Measurements from ENCODE around the gene DBH.
"Not testable (repeated sequence)": the region's sequence is repeated elsewhere in the genome, so short reads cannot be mapped to it uniquely, and the experiment has no call there.

DBH gene

GRCh38 chr9:133673258-133673655 is 37.1 kb downstream of the DBH start:
- in situ Hi-C loops (cut with HindIII; ENCODE audit: low sequenced_read_pairs) = no loop called here
- H3K4me3 ChIP-seq (ENCODE audit: low read depth, low read length) = no peak overlapping the region
- DNase-seq (ENCODE audit: low read depth, low spot score) = no peak
- no peak for TF ChIP-seq CTCF (IDR thresholded peaks at IDR 0.05; ENCODE audit: low read depth, low read length)

GRCh38 chr9:133674091-133674490 is 37.9 kb downstream of the DBH start:
- in situ Hi-C loops (cut with HindIII; ENCODE audit: low sequenced_read_pairs) = no loop called here
- TF ChIP-seq CTCF (IDR thresholded peaks at IDR 0.05; ENCODE audit: low read depth, low read length) = no peak
- H3K4me3 ChIP-seq (ENCODE audit: low read depth, low read length) = no peak overlapping the region
- DNase-seq (ENCODE audit: low read depth, low spot score) = no peak

- in situ Hi-C loops (cut with HindIII; ENCODE audit: low sequenced_read_pairs) = not testable (repeated sequence)
Observed at GRCh38 chr9:133675796-133676195, 39.6 kb downstream of the DBH start.

GRCh38 chr9:133676450-133676849 is 40.3 kb downstream of the DBH start:
- no peak for DNase-seq (ENCODE audit: low read depth, low spot score)
- no peak for TF ChIP-seq CTCF (IDR thresholded peaks at IDR 0.05; ENCODE audit: low read depth, low read length)
- H3K4me3 ChIP-seq (ENCODE audit: low read depth, low read length) = no peak overlapping the region
- in situ Hi-C loops (cut with HindIII; ENCODE audit: low sequenced_read_pairs) = no loop called here

More at GRCh38 chr9:133675796-133676195, 39.6 kb downstream of the DBH start:
- DNase-seq (ENCODE audit: low read depth, low spot score); H3K4me3 ChIP-seq (ENCODE audit: low read depth, low read length): not testable (repeated sequence)

GRCh38 chr9:133677126-133678010 is 41.2 kb downstream of the DBH start:
- no peak for TF ChIP-seq CTCF (IDR thresholded peaks at IDR 0.05; ENCODE audit: low read depth, low read length)
- in situ Hi-C loops (cut with HindIII; ENCODE audit: low sequenced_read_pairs) = no loop called here
- H3K4me3 ChIP-seq (ENCODE audit: low read depth, low read length) = no peak overlapping the region
- no peak for DNase-seq (ENCODE audit: low read depth, low spot score)

- TF ChIP-seq CTCF (IDR thresholded peaks at IDR 0.05; ENCODE audit: low read depth, low read length) = no peak
- DNase-seq (ENCODE audit: low read depth, low spot score) = no peak
- no peak overlapping the region for H3K4me3 ChIP-seq (ENCODE audit: low read depth, low read length)
- in situ Hi-C loops (cut with HindIII; ENCODE audit: low sequenced_read_pairs) = no loop called here
Observed at GRCh38 chr9:133679056-133679455, 42.9 kb downstream of the DBH start.

- DNase-seq (ENCODE audit: low read depth, low spot score) = no peak
- in situ Hi-C loops (cut with HindIII; ENCODE audit: low sequenced_read_pairs) = no loop called here
- no peak for TF ChIP-seq CTCF (IDR thresholded peaks at IDR 0.05; ENCODE audit: low read depth, low read length)
- no peak overlapping the region for H3K4me3 ChIP-seq (ENCODE audit: low read depth, low read length)
Observed at GRCh38 chr9:133679466-133680061, 43.4 kb downstream of the DBH start.
